HT-29 (cell line): ENCODE results near the gene MLNR. TPM values are rescaled to one million over a fixed set of nuclear protein-coding genes. Genes with fewer than 3 reads are reported as not detected.

Source experiments
- small RNA-seq: library from RNA; depleted of rRNA; stranded (forward); fragments of <200 nt; gene quantifications from one replicate; pipeline ENCODE3, GENCODE V24; 2014
- total RNA-seq: library from RNA; depleted of rRNA; stranded (reverse); fragments of >200 nt; shearing (Covaris generic); gene quantifications from 2 replicates; pipeline ENCODE4 v1.2.3, GENCODE V29; 2014; rRNA removed

Gene MLNR
- total RNA-seq, 1 experiment from 2014 or later, result not detected

Small RNAs within 50 kb of the gene (small RNA-seq; reads per million reads assigned to genes)
- gene COX7CP1, result not detected

Other genes with a start within 250 kb of the MLNR start
- 14.5 and 19.9 TPM in 2 replicates for gene FNDC3A, start 244.4 kb upstream of the MLNR start, total RNA-seq
- 6.4 and 6.5 TPM in 2 replicates for gene CDADC1, start 27.6 kb downstream of the MLNR start, total RNA-seq
- 5.2 and 5.5 TPM in 2 replicates for gene CAB39L, start 223.7 kb downstream of the MLNR start, total RNA-seq
- 2.5 and 2.7 TPM in 2 replicates for gene SETDB2, start 223.9 kb downstream of the MLNR start, total RNA-seq